Erythroblast (primary cell): ENCODE data around the gene AIFM2.

Source experiments
- GATA1 ChIP-seq: IDR thresholded peaks from 2 replicates; pipeline ENCODE4 v1.6.1; 2011; ENCODE audit warnings: low read depth, mild to moderate bottlenecking, control low read depth, low read length, moderate library complexity
- POLR2A ChIP-seq: IDR thresholded peaks from 2 replicates; pipeline ENCODE4 v1.6.1; 2011; ENCODE audit warnings: mild to moderate bottlenecking, low read length

DNA sequence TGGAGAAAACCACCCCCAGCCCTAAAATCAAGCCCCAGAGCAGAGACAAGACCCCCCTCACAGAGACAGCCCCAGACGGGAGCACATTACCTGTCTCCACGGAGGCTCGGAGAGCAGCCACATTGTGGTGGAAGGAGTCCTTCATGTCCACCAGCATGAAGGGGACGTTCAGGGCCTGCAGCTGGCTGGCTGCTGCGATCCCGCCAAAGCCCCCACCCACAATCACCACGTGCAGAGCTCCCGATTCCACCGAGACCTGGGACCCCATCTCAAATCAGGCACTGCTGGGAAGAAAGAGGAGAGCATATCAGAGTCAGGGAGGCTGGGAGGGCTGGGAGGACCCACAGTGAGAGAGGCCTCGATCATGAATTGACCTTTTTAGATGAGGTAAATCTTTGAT, 8.8 kb downstream of the AIFM2 start:
- no peak for TF ChIP-seq POLR2A
- TF ChIP-seq GATA1, result no peak
